HEK293 (cell line): ENCODE data around the gene SERTAD3.

Experiments
- CTCF ChIA-PET: fragments of 350-600 bp; formaldehyde crosslinking; extraction: SDS; loops from one replicate; lab custom pipeline; 2021; ENCODE audit warnings: antibody characterized with exemption; lab: Yijun Ruan, JAX
- POLR2A ChIA-PET: fragments of 300-600 bp; formaldehyde crosslinking; extraction: SDS; loops from one replicate; lab custom pipeline; 2020; ENCODE audit warnings: antibody characterized with exemption, inconsistent platforms; lab: Yijun Ruan, JAX
- H3K27ac ChIP-seq: fragments of 200-500 bp; sonication (Bioruptor generic); 2 replicates; pipeline ENCODE4 v1.5.1; 2014; ENCODE audit warnings: low read depth, low read length, control low read depth, inconsistent platforms; ENCODE audit errors: extremely low read depth
- H3K36me3 ChIP-seq, 2 experiments: fragments of 200-500 bp in 1 of 2; sonication (Bioruptor generic) in 1 of 2; 1 replicate in 1 of 2; 2 replicates in 1 of 2; pipeline ENCODE4 v1.5.1; 2014 to 2017; ENCODE audit warnings: inconsistent platforms in 2 of 2, low read length in 2 of 2; ENCODE audit not compliant: control insufficient read depth in 2 of 2, insufficient read depth in 1 of 2
- H3K4me1 ChIP-seq: fragments of 200-500 bp; sonication (Bioruptor generic); 2 replicates; pipeline ENCODE4 v1.5.1; 2014; ENCODE audit warnings: mild to moderate bottlenecking, low read length, inconsistent platforms; ENCODE audit not compliant: control insufficient read depth, insufficient read depth
- H3K4me3 ChIP-seq: 2 replicates; pipeline ENCODE4 v1.5.1; 2011; ENCODE audit warnings: low read depth, mild to moderate bottlenecking, control low read depth, low read length, moderate library complexity
- H3K9me3 ChIP-seq: fragments of 200-500 bp; sonication (Bioruptor generic); 2 replicates; pipeline ENCODE4 v1.5.1; 2014; ENCODE audit warnings: low read depth, low read length, inconsistent platforms; ENCODE audit not compliant: control insufficient read depth, insufficient read depth
- BCL11B ChIP-seq: fragments of 450-650 bp; formaldehyde crosslinking; IDR thresholded peaks from 2 replicates; pipeline ENCODE4 v1.5.1; 2016; ENCODE audit warnings: low read depth, missing biosample characterization, missing genetic modification characterization
- EGR2 ChIP-seq: fragments of 450-650 bp; formaldehyde crosslinking; IDR thresholded peaks from 2 replicates; pipeline ENCODE4 v1.5.1; 2016; ENCODE audit warnings: low read depth, missing biosample characterization, missing genetic modification characterization
- ELK4 ChIP-seq: IDR thresholded peaks from 2 replicates; pipeline ENCODE4 v1.6.1; 2011; ENCODE audit warnings: mild to moderate bottlenecking, low read depth, low read length, borderline replicate concordance
- FEZF1 ChIP-seq: fragments of 450-650 bp; formaldehyde crosslinking; IDR thresholded peaks from 2 replicates; pipeline ENCODE4 v1.5.1; 2016; ENCODE audit warnings: missing biosample characterization, missing genetic modification characterization
- HOXC10 ChIP-seq: sonication (generic); formaldehyde crosslinking; IDR thresholded peaks from 2 replicates; pipeline ENCODE4 v1.8.1; 2023; ENCODE audit warnings: mild to moderate bottlenecking, missing genetic modification reagents
- IKZF3 ChIP-seq: fragments of 450-650 bp; IDR thresholded peaks from 2 replicates; pipeline ENCODE4 v1.5.0; 2018; ENCODE audit warnings: missing biosample characterization, mild to moderate bottlenecking, missing genetic modification characterization, moderate library complexity
- KLF7 ChIP-seq: fragments of 450-650 bp; formaldehyde crosslinking; IDR thresholded peaks from 2 replicates; pipeline ENCODE4 v1.5.1; 2016; ENCODE audit warnings: missing biosample characterization, missing genetic modification characterization, borderline replicate concordance
- MYNN ChIP-seq: fragments of 450-650 bp; formaldehyde crosslinking; IDR thresholded peaks from 2 replicates; pipeline ENCODE4 v1.5.1; 2016; ENCODE audit warnings: missing biosample characterization, missing genetic modification characterization, borderline replicate concordance
- PATZ1 ChIP-seq: fragments of 450-650 bp; formaldehyde crosslinking; IDR thresholded peaks from 2 replicates; pipeline ENCODE4 v1.5.1; 2016; ENCODE audit warnings: missing biosample characterization, missing genetic modification characterization
- REPIN1 ChIP-seq: fragments of 450-650 bp; formaldehyde crosslinking; IDR thresholded peaks from 2 replicates; pipeline ENCODE4 v1.5.1; 2017; ENCODE audit warnings: missing biosample characterization, missing genetic modification characterization, low read depth
- SP2 ChIP-seq: fragments of 450-650 bp; formaldehyde crosslinking; IDR thresholded peaks from 2 replicates; pipeline ENCODE4 v1.5.1; 2016; ENCODE audit warnings: missing biosample characterization, missing genetic modification characterization
- ZFP37 ChIP-seq: fragments of 450-650 bp; formaldehyde crosslinking; IDR thresholded peaks from 2 replicates; pipeline ENCODE4 v1.5.1; 2016; ENCODE audit warnings: missing biosample characterization, missing genetic modification characterization
- ZIC2 ChIP-seq: fragments of 450-650 bp; formaldehyde crosslinking; IDR thresholded peaks from 2 replicates; pipeline ENCODE4 v1.5.1; 2016; ENCODE audit warnings: missing biosample characterization, missing genetic modification characterization
- ZNF10 ChIP-seq: fragments of 450-650 bp; formaldehyde crosslinking; IDR thresholded peaks from 2 replicates; pipeline ENCODE4 v1.5.1; 2017; ENCODE audit warnings: missing biosample characterization, missing genetic modification characterization
- ZNF121 ChIP-seq: fragments of 450-650 bp; formaldehyde crosslinking; IDR thresholded peaks from 2 replicates; pipeline ENCODE4 v1.5.1; 2016; ENCODE audit warnings: missing biosample characterization, missing genetic modification characterization
- ZNF16 ChIP-seq: fragments of 450-650 bp; formaldehyde crosslinking; IDR thresholded peaks from 2 replicates; pipeline ENCODE4 v1.5.1; 2016; ENCODE audit warnings: low read depth, missing biosample characterization, missing genetic modification characterization
- ZNF18 ChIP-seq: fragments of 450-650 bp; formaldehyde crosslinking; IDR thresholded peaks from 2 replicates; pipeline ENCODE4 v1.5.1; 2016; ENCODE audit warnings: missing biosample characterization, missing genetic modification characterization
- ZNF221 ChIP-seq: fragments of 450-650 bp; formaldehyde crosslinking; IDR thresholded peaks from 2 replicates; pipeline ENCODE4 v1.5.1; 2017; ENCODE audit warnings: missing biosample characterization, missing genetic modification characterization, borderline replicate concordance
- ZNF362 ChIP-seq: fragments of 450-650 bp; formaldehyde crosslinking; IDR thresholded peaks from 2 replicates; pipeline ENCODE4 v1.5.1; 2016; ENCODE audit warnings: missing biosample characterization, missing genetic modification characterization
- ZNF391 ChIP-seq: fragments of 450-650 bp; formaldehyde crosslinking; IDR thresholded peaks from 2 replicates; pipeline ENCODE4 v1.5.1; 2016; ENCODE audit warnings: low read depth, missing biosample characterization, missing genetic modification characterization, borderline replicate concordance
- ZNF544 ChIP-seq: fragments of 450-650 bp; formaldehyde crosslinking; IDR thresholded peaks from 2 replicates; pipeline ENCODE4 v1.5.0; 2017; ENCODE audit warnings: missing biosample characterization, missing genetic modification characterization
- ZNF560 ChIP-seq: fragments of 450-650 bp; formaldehyde crosslinking; IDR thresholded peaks from 2 replicates; pipeline ENCODE4 v1.5.1; 2017; ENCODE audit warnings: missing biosample characterization, missing genetic modification characterization, borderline replicate concordance
- ZNF585B ChIP-seq: fragments of 450-650 bp; formaldehyde crosslinking; IDR thresholded peaks from 2 replicates; pipeline ENCODE4 v1.5.1; 2016; ENCODE audit warnings: missing biosample characterization, missing genetic modification characterization
- ZNF626 ChIP-seq: fragments of 450-650 bp; sonication (Bioruptor Pico); formaldehyde crosslinking; IDR thresholded peaks from 2 replicates; pipeline ENCODE4 v1.5.1; 2018; ENCODE audit warnings: missing biosample characterization, missing genetic modification characterization, inconsistent platforms
- ZNF645 ChIP-seq: fragments of 450-650 bp; formaldehyde crosslinking; IDR thresholded peaks from 2 replicates; pipeline ENCODE4; 2016; ENCODE audit warnings: missing biosample characterization, missing genetic modification characterization
- ZNF777 ChIP-seq: fragments of 450-650 bp; formaldehyde crosslinking; IDR thresholded peaks from 2 replicates; pipeline ENCODE4 v1.5.1; 2017; ENCODE audit warnings: missing biosample characterization, missing genetic modification characterization, borderline replicate concordance
- ZXDB ChIP-seq: fragments of 450-650 bp; formaldehyde crosslinking; IDR thresholded peaks from 2 replicates; pipeline ENCODE4 v1.5.1; 2016; ENCODE audit warnings: missing biosample characterization, missing genetic modification characterization

Gene SERTAD3

GRCh38 chr19:40443131-40443999, 770 bp downstream of the SERTAD3 start (continued):
- TF ChIP-seq ZNF645 (tag by site-specific recombination): no peak; the same call in 1 of the 2 replicates
- TF ChIP-seq ZNF544 (tag by site-specific recombination): no peak
- peak; percentile 43 for TF ChIP-seq ZNF391 (tag by site-specific recombination)

- peak overlapping the region; percentile 76 for H3K27ac ChIP-seq
- peak overlapping the region; percentile 29 for H3K4me3 ChIP-seq
- H3K36me3 ChIP-seq: peaks cover 20 to 21% of the 10 kb centered on the region in 2 experiments
- POLR2A ChIA-PET: interaction anchor here (0.6 to 17.1 kb wide), 31 partner anchors 10 to 1007 kb away, joined by 3 to 428 read pairs (median 4); partner anchors contain the start of genes AKT2, BLVRB, C19orf47 and EGLN2
- CTCF ChIA-PET: interaction anchor here (0.6 to 4.8 kb wide), 12 partner anchors 10 to 202 kb away, joined by 3 to 39 read pairs (median 6); partner anchors contain the start of genes BLVRB and SERTAD1
- peaks cover 14% of the 10 kb centered on the region for H3K4me1 ChIP-seq
- H3K9me3 ChIP-seq: no peaks in the 10 kb centered on the region
- TF ChIP-seq ZNF626 (tag by site-specific recombination) (no peak), ZNF362 (tag by site-specific recombination) (no peak), ZNF16 (no peak; the same call in 1 of the 2 replicates), MYNN (no peak), ZIC2 (tag by site-specific recombination) (no peak), ZNF777 (no peak), PATZ1 (tag by site-specific recombination) (no peak), ZNF18 (no peak), ZNF10 (no peak), EGR2 (tag by site-specific recombination) (no peak), KLF7 (no peak), IKZF3 (tag by site-specific recombination) (peak; percentile 89), BCL11B (no peak), REPIN1 (tag by site-specific recombination) (0 out of 2 replicates have a peak, but pooled peaks have one; percentile 79), ZNF121 (tag by site-specific recombination) (peak; percentile 63; the same call in 1 of the 2 replicates), ZNF585B (no peak), ZNF560 (tag by site-specific recombination) (no peak), ZXDB (tag by site-specific recombination) (no peak), ZNF221 (tag by site-specific recombination) (no peak), HOXC10 (CRISPR knock-in tag) (no peak), ZFP37 (tag by site-specific recombination) (peak; percentile 55; the same call in 1 of the 2 replicates), SP2 (tag by site-specific recombination) (no peak), FEZF1 (tag by site-specific recombination) (no peak), ELK4 (no peak)
Observed at GRCh38 chr19:40442328-40443130, 1.6 kb downstream of the SERTAD3 start.
